Tongue (tissue), 1 donor: ENCODE measurements around the gene ARL14EPL. TPM values are rescaled to one million over a fixed set of nuclear protein-coding genes. Genes with fewer than 3 reads are reported as not detected.

Experiments
- total RNA-seq: library from RNA; depleted of rRNA; stranded (reverse); fragments of >200 nt; gene quantifications from one replicate; pipeline ENCODE4 v1.2.3, GENCODE V29; 2014

ARL14EPL gene
- total RNA-seq, 1 donor from 2014 or later: not detected

Other genes with a start within 250 kb of the ARL14EPL start
- gene CDO1, start 215.8 kb upstream of the ARL14EPL start, total RNA-seq: 16.8 TPM
- gene ATG12, start 190.9 kb upstream of the ARL14EPL start, total RNA-seq: 46.6 TPM
- gene AP3S1, start 190.5 kb upstream of the ARL14EPL start, total RNA-seq: 52.5 TPM
- 2.1 TPM for gene LVRN, start 70.0 kb upstream of the ARL14EPL start, total RNA-seq
- gene COMMD10, start 52.6 kb downstream of the ARL14EPL start, total RNA-seq: 47.9 TPM